Measurements from ENCODE around the gene SLC8A2. TPM values are rescaled to one million over a fixed set of nuclear protein-coding genes. Genes with fewer than 3 reads are reported as not detected.

The SLC8A2 gene
- total RNA-seq, 2 donors from 2014 or later = 2.5 to 3.6 TPM

DNA sequence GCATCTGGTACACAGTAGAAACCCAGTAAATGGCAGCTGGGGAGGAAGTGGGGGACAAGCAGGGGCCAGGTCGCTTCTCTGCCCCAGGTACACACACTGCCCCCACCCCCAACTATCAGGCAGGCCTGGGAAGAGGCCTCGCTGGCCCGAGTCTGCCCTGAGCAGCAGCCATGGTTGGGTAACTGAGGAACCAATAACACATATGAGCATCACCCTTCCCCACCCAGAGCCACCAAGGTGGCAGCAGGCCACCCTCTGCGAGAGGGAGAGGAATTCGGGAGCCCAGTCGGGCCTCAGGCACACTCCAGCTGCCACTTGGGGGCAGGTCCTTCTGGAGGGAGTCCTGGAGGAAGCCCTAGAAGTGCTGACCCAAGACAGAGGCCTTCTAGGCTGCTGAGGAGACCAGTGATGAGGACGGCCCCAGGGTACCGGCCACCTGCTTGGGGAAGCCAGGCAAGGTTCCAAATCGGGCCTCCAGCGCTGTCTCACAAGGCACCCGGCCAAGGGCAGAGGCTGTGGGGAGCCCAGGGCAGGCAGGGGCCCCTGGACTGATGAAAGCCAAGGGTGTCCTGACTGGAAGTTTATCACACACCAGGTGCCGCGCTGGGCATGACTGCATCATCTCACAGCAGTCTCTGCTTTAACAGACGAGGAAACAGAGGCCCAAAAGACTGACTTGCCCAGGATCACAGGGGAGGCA, 26.3 kb upstream of the SLC8A2 start:
- H3K27me3 Mint-ChIP-seq (ENCODE audit: insufficient read depth) = no peaks in the 10 kb centered on the region
- H3K4me1 Mint-ChIP-seq = no peaks in the 10 kb centered on the region

GRCh38 chr19:47497050-47497766, 25.5 kb upstream of the SLC8A2 start:
- TF ChIP-seq, protein P1, sequence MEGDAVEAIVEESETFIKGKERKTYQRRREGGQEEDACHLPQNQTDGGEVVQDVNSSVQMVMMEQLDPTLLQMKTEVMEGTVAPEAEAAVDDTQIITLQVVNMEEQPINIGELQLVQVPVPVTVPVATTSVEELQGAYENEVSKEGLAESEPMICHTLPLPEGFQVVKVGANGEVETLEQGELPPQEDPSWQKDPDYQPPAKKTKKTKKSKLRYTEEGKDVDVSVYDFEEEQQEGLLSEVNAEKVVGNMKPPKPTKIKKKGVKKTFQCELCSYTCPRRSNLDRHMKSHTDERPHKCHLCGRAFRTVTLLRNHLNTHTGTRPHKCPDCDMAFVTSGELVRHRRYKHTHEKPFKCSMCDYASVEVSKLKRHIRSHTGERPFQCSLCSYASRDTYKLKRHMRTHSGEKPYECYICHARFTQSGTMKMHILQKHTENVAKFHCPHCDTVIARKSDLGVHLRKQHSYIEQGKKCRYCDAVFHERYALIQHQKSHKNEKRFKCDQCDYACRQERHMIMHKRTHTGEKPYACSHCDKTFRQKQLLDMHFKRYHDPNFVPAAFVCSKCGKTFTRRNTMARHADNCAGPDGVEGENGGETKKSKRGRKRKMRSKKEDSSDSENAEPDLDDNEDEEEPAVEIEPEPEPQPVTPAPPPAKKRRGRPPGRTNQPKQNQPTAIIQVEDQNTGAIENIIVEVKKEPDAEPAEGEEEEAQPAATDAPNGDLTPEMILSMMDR (conservative IDR thresholded peaks at IDR 0.05) = no peak

More for the DNA sequence above, 26.3 kb upstream of the SLC8A2 start:
- TF ChIP-seq, protein P1 (conservative IDR thresholded peaks at IDR 0.05) = no peak
- no peaks in the 10 kb centered on the region for H3K9me3 ChIP-seq (ENCODE audit: control insufficient read depth, low read length)
- no peaks in the 10 kb centered on the region for H3K27me3 ChIP-seq (ENCODE audit: control insufficient read depth, insufficient read depth, low read length, poor library complexity, severe bottlenecking)
- no peak overlapping the region for H3K9ac ChIP-seq (ENCODE audit: extremely low read depth, low read length, poor library complexity, severe bottlenecking)
- Mint-ChIP-seq H3K4me3 (no peak overlapping the region), H3K27ac (no peak overlapping the region), H3K9me3 (no peaks in the 10 kb centered on the region), H3K36me3 (ENCODE audit: low read depth) (peaks cover 26% of the 10 kb centered on the region)
- no peak for DNase-seq
- no peaks in the 10 kb centered on the region for H3K4me1 ChIP-seq (ENCODE audit: control insufficient read depth, insufficient read depth, low read length)
- H3K36me3 ChIP-seq (ENCODE audit: control insufficient read depth, insufficient read depth, low read length) = peaks cover 13% of the 10 kb centered on the region
- no peak overlapping the region for H3K27ac ChIP-seq (ENCODE audit: low read depth, low read length)
- WGBS, 2 experiments (ENCODE audit: insufficient coverage in 1 of 2, insufficient read length in 1 of 2) = 95 to 100% methylated on average over 8 to 14 of the region's 14 CpGs
- no peak overlapping the region for H3K4me3 ChIP-seq (ENCODE audit: low read length)

DNA sequence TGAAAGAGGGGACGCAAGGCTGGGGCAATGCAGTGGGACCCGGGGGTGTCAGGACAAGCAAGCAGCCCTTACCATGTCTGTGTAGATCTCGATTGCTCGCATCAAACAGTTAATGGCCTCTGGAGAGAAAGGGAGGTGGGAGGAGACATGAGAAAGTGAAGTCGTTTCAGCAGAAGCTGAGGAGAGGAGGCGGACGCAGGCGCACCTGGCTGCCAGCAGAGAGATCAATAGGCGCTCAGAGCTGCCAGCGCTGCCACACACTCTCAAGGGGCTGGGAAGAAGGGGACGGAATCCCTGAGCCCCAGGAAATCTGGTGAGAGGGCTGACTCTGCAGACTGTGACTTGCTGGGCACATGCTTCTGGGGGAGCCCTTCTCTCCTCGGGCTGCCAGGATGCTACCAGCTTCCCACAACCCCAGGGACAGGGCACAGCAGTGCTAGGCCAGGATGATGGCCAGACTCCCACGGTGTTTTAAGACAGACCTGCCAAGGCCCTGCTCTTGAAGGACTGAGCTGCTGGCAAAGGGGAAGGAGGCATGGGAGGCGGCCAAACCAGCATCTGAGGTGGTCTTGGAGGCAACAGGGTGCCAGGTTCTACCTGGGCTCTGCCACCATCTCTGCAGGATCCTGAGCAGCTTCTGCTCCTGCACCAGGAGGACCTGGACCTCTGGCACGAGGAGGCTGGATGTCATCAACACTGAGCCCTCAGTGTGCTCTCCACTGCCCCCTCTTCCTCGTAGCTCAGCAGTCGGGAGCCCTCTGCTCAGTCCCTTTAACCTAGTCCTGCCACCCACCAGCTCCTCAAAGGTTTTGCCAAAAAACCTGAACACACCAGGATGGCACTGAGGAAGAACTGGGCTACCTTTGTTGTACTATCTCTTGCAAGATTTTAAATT, 24.0 kb upstream of the SLC8A2 start:
- Histone ChIP-seq H3K27ac (ENCODE audit: low read depth, low read length) (no peak overlapping the region), H3K27me3 (ENCODE audit: control insufficient read depth, insufficient read depth, low read length, poor library complexity, severe bottlenecking) (no peaks in the 10 kb centered on the region), H3K9ac (ENCODE audit: extremely low read depth, low read length, poor library complexity, severe bottlenecking) (no peak overlapping the region), H3K4me1 (ENCODE audit: control insufficient read depth, insufficient read depth, low read length) (no peaks in the 10 kb centered on the region), H3K4me3 (ENCODE audit: low read length) (no peak overlapping the region), H3K36me3 (ENCODE audit: control insufficient read depth, insufficient read depth, low read length) (peaks cover 6% of the 10 kb centered on the region), H3K9me3 (ENCODE audit: control insufficient read depth, low read length) (no peaks in the 10 kb centered on the region)
- H3K27me3 Mint-ChIP-seq (ENCODE audit: insufficient read depth) = no peaks in the 10 kb centered on the region
- H3K9me3 Mint-ChIP-seq = no peaks in the 10 kb centered on the region
- no peak overlapping the region for H3K4me3 Mint-ChIP-seq
- no peaks in the 10 kb centered on the region for H3K4me1 Mint-ChIP-seq
- H3K27ac Mint-ChIP-seq = peak overlapping the region; percentile 55
- 91 to 94% methylated on average over 13 to 17 of the region's 17 CpGs for WGBS, 2 experiments (ENCODE audit: insufficient coverage in 1 of 2, insufficient read length in 1 of 2)
- TF ChIP-seq, protein P1 (conservative IDR thresholded peaks at IDR 0.05) = no peak
- DNase-seq = no peak
- peaks cover 17% of the 10 kb centered on the region for H3K36me3 Mint-ChIP-seq (ENCODE audit: low read depth)

More at GRCh38 chr19:47497050-47497766, 25.5 kb upstream of the SLC8A2 start:
- Histone ChIP-seq H3K27me3 (ENCODE audit: control insufficient read depth, insufficient read depth, low read length, poor library complexity, severe bottlenecking) (no peaks in the 10 kb centered on the region), H3K36me3 (ENCODE audit: control insufficient read depth, insufficient read depth, low read length) (peaks cover 6% of the 10 kb centered on the region), H3K9me3 (ENCODE audit: control insufficient read depth, low read length) (no peaks in the 10 kb centered on the region), H3K4me1 (ENCODE audit: control insufficient read depth, insufficient read depth, low read length) (no peaks in the 10 kb centered on the region), H3K27ac (ENCODE audit: low read depth, low read length) (no peak overlapping the region), H3K4me3 (ENCODE audit: low read length) (no peak overlapping the region), H3K9ac (ENCODE audit: extremely low read depth, low read length, poor library complexity, severe bottlenecking) (no peak overlapping the region)
- DNase-seq = no peak
- Mint-ChIP-seq H3K4me3 (no peak overlapping the region), H3K27me3 (ENCODE audit: insufficient read depth) (no peaks in the 10 kb centered on the region), H3K9me3 (no peaks in the 10 kb centered on the region), H3K27ac (no peak overlapping the region), H3K4me1 (no peaks in the 10 kb centered on the region), H3K36me3 (ENCODE audit: low read depth) (peaks cover 22% of the 10 kb centered on the region)
- 94 to 99% methylated on average over 21 to 23 of the region's 23 CpGs for WGBS, 2 experiments (ENCODE audit: insufficient coverage in 1 of 2, insufficient read length in 1 of 2)

Data from endodermal cell (in vitro differentiated cells).